GM19395 (cell line): ENCODE measurements around the gene VPS37B.
"Not testable (repeated sequence)": the region's sequence is repeated elsewhere in the genome, so short reads cannot be mapped to it uniquely, and the experiment has no call there.

Experiments used
- ATAC-seq: cut with Tn5 transposase; IDR thresholded peaks from one replicate; pipeline ENCODE4 v1.9.1; 2021; ENCODE audit warnings: mild to moderate bottlenecking, moderate library complexity; ENCODE audit not compliant: unreplicated experiment

The VPS37B gene

DNA sequence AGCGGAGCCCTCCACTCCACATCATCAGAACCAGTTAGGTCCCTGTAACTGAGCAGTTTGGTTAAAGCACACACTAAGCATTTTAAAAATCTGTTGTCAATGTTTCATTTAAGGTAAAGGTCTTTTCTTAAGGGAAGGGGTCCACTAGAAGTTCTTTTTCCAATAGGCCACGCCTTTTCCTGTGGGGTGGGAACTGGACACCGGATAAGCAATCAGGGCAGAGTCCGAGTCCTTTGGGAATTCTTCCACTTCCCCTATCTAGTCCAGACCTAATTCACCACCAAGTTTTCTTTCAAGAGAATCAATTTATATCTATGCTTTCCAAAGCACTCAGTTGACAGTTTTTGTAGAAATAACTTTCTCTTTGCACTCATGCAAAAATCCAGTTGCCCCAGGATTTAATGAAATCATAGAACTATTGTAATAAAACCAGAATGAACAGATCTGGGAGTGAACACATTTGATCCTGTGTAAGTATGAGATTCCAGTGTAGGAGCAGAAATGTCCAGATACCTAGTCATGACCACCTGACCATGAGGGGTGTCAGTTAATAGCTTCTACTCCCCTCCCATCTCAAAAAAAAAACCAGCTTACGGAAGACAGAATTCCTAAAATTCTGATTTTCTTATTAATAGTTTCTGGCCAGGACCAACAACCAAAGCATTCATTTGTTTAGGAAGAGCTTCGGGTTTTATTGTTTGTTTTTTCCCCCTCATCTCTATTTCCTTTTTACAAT lies 11.7 kb downstream of the VPS37B start:
- ATAC-seq = no peak

DNA sequence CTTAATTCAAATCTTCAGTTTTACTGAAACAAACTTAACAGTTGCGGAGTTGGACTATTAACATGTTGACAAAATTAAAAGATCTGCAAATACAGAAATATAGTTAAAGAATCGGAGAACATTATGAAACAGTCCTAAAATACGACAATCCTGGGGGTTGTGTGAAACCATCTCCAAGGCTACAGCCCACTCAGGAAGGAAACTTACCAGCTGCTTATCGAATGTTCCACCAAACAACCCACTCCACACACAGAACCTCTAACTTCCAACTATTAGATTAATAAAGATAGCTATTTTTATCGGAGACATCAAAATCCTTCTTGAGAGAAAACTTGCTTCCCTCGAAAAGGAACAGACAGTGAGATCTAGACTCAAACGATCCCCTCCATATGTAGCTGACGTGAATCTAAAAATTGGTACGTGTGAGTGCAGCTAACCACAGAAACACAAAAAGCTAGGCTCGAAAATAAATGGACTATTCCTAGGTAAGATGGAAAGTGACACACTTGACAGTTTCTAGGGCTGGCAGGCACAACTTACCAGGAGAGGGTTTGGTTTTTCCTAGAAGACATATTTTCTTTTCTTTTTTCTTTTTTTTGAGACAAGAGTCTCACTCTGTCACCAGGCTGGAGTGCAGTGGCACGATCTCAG lies 12.9 kb downstream of the VPS37B start:
- no peak for ATAC-seq

DNA sequence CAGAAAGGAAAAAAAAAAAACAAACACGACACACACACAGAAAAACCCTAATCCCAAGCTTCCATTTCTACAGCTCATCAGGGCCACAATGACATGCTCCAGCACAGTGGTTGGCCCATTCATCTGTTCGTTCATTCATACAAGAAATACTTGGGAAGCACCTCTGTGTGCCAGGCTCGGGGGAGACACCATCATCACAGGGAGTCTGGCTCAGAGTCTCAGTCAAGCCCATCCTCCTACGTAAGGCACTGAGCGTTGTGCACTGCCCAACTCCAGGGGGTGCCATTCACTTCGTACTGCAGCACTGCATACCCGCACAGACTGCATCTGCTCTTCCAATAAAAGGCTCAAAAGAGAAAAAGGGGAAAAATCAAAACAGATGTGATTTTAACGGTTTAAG lies 15.3 kb downstream of the VPS37B start:
- ATAC-seq = no peak

DNA sequence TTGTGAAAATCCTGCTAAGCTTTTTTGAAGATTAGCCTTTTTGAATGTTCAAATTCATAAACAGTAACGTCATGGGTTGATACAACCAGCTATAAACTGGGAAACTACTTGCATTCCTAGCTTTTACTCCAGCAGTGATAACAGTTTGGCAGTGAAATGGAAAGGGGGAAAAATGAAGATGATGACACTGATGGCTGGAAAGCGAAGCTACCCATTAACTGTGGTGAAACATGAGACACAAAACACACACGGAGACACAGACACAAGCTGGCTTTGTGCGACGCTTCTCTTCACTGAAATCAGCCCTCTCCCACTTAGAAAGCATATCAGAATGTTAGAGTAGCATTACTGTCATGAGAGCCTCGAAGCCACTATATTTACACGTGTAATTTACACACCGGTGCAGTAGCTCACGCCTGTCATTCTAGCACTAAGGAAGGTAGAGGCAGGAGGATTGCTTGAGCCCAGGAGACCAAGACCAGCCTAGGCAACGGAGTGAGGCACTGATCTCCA lies 15.7 kb downstream of the VPS37B start:
- no peak for ATAC-seq

DNA sequence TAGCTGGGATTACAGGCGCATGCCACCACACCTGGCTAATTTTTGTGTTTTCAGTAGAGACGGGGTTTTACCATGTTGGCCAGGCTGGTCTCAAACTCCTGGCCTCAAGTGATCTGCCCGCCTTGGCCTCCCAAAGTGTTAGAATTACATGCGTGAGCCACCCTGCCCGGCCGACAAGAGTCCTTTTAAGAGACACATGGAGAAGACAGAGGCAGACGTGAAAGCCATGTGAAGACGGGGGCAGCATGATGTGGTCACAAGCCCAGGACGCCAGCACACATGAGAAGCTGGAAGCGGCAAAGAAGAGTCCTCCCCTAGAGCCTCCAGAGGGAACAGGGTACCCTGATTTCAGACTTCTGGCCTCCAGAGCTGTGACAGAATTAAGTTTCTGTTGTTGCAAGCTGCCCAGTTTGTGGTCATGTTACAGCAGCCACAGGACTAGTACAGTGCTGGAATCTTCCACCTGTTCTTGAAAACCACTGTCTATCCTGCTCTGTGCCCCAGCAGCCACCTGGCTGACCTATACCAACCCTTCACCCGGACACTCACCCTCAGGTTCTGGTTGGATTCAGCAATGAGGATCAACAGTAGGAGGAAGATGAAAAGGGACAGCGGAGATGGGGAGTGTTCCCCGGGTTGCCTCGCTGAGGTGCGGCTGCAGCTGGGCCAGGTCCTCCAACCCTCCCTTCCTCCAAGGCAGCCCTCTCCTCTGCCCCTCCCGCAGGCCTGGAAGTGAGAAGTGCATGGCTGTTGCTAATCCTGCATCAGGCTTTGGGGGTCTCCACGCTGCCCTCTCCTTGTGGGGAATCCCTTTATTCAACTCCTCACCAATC lies 16.9 kb downstream of the VPS37B start:
- ATAC-seq = no peak

DNA sequence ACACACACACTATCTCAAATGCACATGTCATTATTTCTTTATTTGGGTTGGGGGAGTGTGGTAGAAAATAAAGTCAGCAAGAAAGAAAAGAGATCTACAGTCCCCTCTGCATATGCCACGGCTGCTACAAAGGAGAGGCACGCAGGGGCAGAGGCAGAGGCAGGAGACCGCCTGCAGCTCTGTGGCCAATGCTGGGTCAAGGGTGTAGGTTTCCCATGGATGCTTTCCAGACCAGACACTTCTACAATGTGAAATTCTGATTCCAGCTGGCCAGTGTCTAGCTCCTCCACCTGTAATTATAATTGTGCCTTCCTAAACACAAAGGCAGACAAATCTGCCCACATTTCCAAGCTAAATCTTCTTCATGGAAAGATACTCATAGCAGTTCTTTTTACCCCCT lies 19.2 kb downstream of the VPS37B start:
- no peak for ATAC-seq

DNA sequence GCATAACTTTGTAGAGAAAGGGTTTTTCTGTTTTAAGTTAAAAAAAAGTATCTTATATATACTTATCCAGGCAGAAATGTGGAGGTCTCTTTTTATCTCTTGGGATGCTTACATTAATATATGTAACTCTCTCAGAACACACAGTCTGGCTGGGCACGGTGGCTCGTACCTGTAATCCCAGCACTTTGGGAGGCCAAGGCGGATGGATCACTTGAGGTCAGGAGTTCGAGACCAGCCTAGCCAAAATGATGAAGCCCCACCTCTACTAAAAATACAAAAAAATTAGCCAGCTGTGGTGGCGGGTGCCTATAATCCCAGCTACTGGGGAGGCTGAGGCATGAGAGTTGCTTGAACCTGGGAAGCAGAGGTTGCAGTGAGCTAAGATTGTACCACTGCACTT lies 19.6 kb downstream of the VPS37B start:
- not testable (repeated sequence) for ATAC-seq

DNA sequence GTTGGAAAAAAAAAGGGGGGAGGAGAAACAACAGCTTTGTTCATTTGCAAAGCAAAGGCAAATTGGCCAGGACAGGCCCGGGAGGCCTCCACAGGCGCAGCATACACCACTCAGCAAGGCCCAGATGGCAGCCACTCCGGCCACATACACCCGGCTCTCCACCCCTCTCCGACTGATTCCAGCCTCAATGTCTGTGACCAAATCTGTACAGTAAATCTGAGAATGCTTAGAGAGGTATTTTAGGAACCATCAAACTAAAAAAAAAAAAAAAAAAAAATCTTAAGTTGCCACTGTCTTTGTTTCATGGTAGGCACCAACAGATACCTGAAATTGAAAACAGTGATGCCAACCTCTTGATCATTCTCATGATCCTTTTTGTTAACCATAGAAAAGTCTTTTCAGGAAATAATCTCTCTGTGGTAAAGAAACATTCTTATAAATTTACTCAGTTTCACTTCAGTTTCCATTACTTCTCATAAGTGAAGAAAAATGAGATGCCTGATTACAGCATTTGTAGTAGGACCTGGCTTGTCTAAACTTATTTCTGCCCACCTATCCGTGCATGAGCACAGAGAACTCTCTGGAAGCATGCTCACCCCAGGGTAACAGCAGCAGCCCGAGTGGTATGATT lies 20.2 kb downstream of the VPS37B start:
- ATAC-seq = peak; percentile 57

DNA sequence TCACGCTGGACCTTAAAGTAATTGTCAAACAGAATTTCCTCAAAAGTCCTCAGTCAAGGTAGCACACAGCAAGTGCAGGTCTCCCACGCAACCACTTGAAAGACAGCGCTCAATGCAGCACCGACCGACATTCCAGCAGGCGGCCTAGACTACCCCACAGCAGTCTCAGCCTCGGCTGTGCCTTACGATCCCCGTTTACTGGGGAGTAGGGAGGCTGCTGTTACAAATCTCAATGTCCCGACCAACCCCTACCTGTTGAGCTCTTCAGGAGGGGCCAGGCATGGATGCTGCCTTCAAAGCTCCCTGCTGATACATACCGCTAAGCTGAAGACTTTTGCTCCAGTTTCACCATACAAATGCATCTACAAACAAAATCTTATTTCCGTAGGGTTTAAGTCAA lies 21.8 kb downstream of the VPS37B start:
- ATAC-seq = no peak

DNA sequence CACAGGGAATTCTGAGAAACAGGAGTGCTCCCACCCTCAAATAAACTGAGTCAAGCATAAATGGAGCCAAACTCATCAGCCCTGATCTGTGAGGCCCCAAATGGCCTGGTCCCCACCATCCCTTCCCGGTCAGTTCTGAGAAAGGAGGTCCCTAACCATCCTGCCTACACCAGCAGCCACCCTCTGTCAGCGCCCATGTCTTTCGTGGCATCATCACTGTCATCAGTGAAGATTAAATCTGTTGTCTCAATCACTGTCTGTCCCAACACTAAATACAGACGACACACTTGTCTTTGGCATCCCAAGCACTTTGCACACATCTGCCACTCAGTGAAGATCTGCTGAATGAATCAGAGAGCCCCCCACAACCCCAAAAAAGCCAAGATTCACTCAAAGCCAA lies 22.4 kb downstream of the VPS37B start:
- ATAC-seq = no peak

DNA sequence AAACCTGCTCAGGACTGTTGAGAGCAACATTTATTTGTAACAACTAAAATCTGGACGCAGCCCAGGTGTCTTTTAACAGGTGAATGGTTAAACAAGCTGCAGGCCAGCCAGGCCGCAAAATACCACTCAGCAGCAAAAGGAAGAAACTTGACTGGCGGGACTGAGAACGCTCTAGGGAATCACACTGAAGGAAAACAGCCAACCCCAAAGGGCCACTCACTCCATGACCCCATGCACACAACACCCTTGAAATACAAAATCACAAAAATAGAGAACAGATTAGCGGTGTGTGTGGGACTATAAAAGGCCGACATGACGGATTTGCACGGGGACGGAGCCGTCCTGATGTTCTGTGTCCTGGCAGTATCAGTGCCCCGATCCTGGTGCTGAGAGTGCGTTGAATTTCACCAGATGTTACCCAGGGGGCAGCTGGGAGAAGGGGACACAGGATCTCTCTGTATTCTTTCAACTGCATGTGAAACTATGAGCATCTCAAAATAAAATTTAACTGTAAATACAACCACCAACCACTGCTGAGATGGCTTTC lies 23.0 kb downstream of the VPS37B start:
- ATAC-seq = no peak

DNA sequence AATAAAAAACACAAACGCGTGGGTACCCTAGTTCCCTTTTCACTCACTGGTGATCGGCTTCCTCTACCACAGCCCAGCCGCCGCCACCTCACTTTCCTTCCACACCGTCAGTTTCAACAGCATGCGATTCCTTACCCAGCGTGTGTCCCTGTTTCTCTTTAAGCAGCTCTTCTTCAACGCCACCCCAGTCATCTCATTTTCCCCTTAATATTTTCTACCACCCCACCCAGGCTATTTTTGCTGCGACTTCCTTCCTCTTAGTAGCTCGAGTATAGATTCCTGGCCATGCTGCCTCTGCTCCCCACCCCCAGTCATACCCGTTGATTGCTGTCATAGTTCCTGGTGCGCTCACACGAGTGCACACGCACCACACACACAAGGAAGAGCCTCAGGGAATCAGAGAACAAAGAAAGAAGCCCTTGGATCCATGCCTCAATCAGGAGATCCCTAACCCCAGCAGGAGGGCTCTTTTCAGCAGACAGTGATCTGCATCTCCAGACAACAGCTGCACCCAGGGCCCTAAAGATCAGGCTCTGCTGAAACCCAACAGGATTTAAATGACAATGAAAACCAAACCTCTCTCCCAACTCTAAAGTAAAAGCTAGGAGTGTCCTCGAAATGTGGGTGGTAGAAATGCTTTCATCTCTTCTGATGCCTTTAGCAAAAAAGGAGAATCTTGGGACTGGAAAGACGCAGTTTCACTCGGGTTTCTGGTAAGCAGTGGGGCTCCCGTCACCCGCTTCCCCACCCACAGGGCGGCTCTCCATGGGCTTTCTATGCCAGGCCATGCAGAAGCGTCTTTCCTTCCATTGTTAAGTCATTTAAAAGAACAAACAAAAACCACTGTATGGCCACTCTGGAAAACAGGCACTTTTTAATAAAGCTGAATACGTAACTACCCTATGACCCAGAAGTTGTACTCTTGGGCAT lies 23.8 kb downstream of the VPS37B start:
- peak; percentile 56 for ATAC-seq

DNA sequence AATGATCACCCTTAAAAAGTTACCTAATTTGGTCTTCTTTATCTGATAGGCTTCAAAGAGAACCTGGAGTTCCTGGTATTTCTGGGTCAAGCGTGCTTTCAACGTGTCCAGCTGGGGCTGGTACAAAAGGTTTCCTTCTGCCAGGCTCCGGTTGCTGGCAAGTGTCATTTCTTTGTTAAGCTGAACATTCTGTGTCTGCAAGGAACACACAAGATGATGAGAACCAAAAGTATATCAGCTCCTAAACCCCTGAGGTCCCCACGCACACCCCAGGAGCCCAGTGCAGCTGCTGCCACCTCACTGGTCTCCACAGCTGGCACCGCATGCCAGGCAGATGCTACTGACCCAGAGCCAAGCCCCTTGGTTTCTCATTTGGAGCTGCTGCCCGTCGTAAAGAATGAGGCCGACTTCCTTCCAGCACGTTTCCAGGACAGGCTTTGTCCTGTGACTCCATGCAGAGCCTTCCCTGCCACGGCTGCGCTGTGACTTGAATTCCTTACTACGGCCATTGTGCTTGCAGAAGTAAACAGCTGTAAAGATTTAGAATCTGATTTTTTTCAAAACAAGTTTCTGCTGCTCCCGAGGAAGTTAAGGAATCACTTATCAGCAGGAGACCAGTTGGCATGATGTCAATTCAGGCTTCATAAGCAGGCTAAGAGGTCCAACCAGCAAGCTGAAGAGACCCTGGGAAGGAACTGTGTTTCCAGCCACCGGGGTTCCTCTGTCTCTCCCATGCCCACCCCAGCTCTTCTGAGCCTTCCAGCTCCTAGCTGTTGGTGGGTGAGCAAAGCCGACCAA lies 24.9 kb downstream of the VPS37B start:
- ATAC-seq = no peak

DNA sequence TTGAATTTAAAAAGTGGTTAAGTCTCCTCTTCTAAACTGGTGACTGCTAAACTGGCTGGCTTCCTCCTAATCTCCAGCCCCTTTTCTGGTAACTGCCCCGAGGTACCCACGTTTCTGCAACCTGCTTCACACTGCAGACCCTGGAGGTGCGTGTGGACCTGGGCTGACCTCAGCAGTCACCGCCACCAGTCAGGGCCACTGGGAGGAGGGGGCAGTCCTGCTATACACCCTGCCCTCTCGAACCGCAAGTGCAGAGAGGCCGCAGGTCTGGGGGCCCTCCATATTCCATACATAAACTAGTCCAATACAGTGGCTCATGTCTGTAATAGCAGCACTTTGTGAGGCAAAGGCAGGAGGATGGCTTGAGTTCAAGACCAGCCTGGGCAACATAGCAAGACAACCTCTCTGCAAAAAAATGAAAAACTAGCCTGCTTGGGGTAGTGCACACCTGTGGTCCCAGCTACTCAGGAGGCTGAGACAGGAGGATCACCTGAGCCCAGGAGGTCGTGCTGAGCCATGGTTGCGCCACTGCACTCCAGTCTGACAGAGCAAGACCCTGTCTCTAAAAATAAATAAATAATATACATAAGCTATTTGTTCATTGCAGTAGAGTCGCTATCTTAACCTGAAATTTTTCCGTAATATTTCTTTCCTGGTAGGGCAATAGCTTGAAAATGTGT lies 25.6 kb downstream of the VPS37B start:
- no peak for ATAC-seq

DNA sequence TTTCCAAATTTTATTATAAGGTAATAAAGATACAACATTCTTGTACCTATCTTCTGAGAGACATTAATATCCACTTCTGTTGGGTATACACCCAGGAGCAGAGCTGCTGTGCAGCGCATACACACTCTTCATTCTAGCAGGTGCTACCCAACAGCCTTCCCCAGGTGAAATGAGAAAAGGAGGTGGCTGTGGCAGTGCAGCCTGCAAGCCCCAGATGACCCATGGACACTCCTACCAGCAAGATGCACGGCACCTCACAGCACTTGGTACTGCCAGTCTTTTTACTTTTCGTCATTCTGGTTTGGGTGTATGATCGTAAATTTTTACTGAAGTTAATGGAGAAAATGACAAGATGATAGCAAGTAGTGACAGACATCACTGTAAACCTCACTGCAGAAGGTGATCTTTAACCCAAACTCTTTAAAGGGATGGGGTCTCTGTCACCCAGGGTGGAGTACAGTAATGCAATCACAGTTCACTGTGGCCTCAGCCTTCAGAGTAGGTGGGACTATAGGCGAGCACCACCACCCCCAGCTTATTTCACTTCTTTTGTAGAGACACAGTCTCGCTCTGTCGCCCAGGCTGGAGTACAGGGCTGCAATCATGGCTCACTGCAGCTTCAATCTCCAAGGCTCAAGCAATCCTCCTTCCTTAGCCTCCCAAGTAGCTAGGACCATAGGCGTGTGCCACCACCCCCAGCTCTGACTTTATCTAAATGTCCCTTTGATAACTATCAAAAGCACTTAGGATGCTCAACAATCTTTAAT lies 26.5 kb downstream of the VPS37B start:
- no peak for ATAC-seq

DNA sequence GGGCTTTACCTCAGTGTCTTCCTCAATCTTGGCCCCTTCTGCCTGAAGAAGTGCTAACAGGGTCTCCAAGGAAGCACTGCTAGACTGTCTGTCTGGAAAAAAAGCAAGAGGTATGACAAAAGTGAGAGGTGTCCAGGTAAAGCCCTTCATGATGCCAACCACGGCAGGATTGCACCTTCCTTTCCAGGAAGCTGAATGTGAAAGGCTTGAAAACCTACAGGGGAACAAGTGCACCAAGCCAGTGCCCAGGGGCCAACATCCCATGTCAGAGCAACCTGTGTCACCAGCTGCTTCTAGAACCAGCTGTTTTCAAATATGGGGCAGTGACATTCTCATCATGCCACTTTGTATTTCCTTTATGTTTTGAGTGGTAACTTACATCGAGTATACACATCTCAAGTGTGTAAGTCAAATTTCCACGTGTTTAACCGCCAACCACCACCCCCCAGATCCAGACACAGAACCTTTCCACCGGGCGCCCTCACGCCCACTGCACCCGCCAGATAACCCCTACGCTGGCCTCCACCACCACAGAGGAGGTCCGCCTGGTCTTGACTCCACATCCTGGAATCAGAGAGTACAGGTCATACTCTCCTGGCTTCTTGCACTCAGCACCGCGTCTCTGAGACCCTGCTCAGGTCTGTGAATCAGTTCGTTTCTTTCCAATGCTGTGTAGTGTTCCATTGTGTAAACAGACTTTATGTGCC lies 27.3 kb downstream of the VPS37B start:
- ATAC-seq = no peak
